Skeletal muscle satellite cell (primary cell): Measurements from ENCODE around the gene MTMR6.

Experiments
- H3K27me3 ChIP-seq: 2 replicates; pipeline ENCODE4 v1.7.0; 2013; ENCODE audit warnings: low read length; ENCODE audit not compliant: control insufficient read depth, insufficient read depth
- H3K36me3 ChIP-seq: 2 replicates; pipeline ENCODE4 v1.7.0; 2013; ENCODE audit warnings: mild to moderate bottlenecking, control low read depth, low read length; ENCODE audit not compliant: insufficient read depth
- H3K4me1 ChIP-seq: 2 replicates; pipeline ENCODE4 v1.7.0; 2013; ENCODE audit warnings: low read length; ENCODE audit not compliant: control insufficient read depth, insufficient read depth
- H3K4me2 ChIP-seq: 2 replicates; pipeline ENCODE4 v1.7.0; 2013; ENCODE audit warnings: mild to moderate bottlenecking, low read length
- H3K4me3 ChIP-seq: 2 replicates; pipeline ENCODE4 v1.7.0; 2013; ENCODE audit warnings: low read length
- H3K9ac ChIP-seq: 2 replicates; pipeline ENCODE4 v1.7.0; 2013; ENCODE audit warnings: mild to moderate bottlenecking, low read depth, low read length, moderate library complexity
- H3K9me3 ChIP-seq: replicated peaks from 2 replicates; pipeline ENCODE4 v1.7.0; 2013; ENCODE audit warnings: mild to moderate bottlenecking, control low read depth, low read length

The MTMR6 gene

GRCh38 chr13:25300861-25301346, 13.6 kb upstream of the MTMR6 start:
- Histone ChIP-seq H3K4me3 (peak overlapping the region; percentile 81), H3K9ac (peak overlapping the region; percentile 90), H3K27me3 (peaks cover 12% of the 10 kb centered on the region), H3K9me3 (no peaks in the 10 kb centered on the region), H3K4me1 (peaks cover 14% of the 10 kb centered on the region), H3K4me2 (peak overlapping the region; percentile 75), H3K36me3 (peaks cover 18% of the 10 kb centered on the region)

DNA sequence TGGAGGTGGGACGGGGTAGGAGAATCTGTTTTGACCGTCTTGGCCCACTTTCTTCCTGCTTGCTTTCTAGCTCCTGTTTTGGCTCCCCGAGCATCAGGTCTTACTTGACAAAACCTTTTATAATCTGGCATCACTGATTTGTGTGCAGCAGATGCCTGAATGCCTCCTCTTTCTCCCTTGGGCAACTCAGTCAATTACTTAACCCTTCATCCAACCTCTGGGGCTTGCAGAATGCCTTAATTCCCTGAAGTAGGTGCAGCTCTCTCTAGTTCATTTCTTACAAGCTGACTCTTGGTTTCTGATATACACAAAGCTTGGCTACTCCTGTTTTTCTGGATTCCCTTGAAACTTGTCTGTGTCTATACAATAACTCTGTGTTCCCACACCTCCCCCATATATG, 8.4 kb upstream of the MTMR6 start:
- H3K4me2 ChIP-seq = no peak overlapping the region
- H3K4me1 ChIP-seq = peaks cover 2% of the 10 kb centered on the region
- H3K36me3 ChIP-seq = no peaks in the 10 kb centered on the region
- peaks cover 26% of the 10 kb centered on the region for H3K27me3 ChIP-seq
- no peaks in the 10 kb centered on the region for H3K9me3 ChIP-seq
- no peak overlapping the region for H3K9ac ChIP-seq
- no peak overlapping the region for H3K4me3 ChIP-seq

GRCh38 chr13:25295228-25295627, 7.9 kb upstream of the MTMR6 start:
- Histone ChIP-seq H3K9ac (no peak overlapping the region), H3K4me3 (no peak overlapping the region), H3K9me3 (no peaks in the 10 kb centered on the region), H3K36me3 (no peaks in the 10 kb centered on the region), H3K27me3 (peaks cover 26% of the 10 kb centered on the region), H3K4me1 (no peaks in the 10 kb centered on the region), H3K4me2 (no peak overlapping the region)

DNA sequence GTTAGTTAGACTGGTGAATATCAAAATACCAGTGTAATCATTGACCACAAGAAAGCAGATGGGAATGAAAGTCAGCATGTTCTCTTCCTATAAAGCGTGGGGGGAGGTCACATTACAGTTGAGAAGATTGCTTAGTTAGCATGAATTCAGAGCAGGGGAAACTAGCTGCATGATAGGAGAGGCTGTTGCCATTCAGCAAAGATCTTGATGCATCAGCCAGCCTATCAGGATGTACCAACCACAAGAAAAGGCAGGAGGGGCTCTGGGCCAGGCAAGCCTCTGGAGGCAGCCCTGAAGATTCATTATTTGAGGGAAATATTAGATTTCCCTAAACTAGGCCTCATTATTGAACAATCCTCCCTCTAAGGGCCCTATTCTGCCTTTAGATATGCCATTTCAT, 5.0 kb upstream of the MTMR6 start:
- no peak overlapping the region for H3K9ac ChIP-seq
- no peaks in the 10 kb centered on the region for H3K36me3 ChIP-seq
- no peaks in the 10 kb centered on the region for H3K9me3 ChIP-seq
- no peak overlapping the region for H3K4me3 ChIP-seq
- H3K4me2 ChIP-seq = no peak overlapping the region
- peaks cover 3% of the 10 kb centered on the region for H3K4me1 ChIP-seq
- H3K27me3 ChIP-seq = peaks cover 26% of the 10 kb centered on the region

DNA sequence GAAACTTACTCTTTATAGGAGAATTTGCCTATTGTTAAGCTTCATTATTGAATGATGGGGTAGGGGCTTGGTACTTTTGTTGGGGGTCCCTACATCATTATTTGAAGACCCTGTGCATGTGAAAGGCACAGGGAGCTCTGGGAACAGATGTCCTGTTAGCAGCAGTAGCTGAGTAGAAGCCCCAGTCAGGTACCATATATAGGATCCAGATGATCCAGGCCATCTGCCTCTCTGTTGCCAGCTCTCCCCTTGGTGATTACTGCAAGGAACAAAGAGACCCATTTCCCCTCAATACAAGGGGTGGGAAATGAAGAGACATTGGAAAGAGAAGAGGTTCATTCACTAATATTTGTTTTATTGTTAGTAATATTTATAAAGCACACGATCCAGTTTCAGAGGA, 4.4 kb upstream of the MTMR6 start:
- H3K4me1 ChIP-seq = peaks cover 3% of the 10 kb centered on the region

GRCh38 chr13:25288966-25289365, 1.7 kb upstream of the MTMR6 start:
- Histone ChIP-seq H3K36me3 (no peaks in the 10 kb centered on the region), H3K27me3 (peaks cover 7% of the 10 kb centered on the region), H3K9ac (no peak overlapping the region), H3K9me3 (no peaks in the 10 kb centered on the region), H3K4me3 (no peak overlapping the region), H3K4me2 (no peak overlapping the region), H3K4me1 (peaks cover 16% of the 10 kb centered on the region)

More for the DNA sequence above, 4.4 kb upstream of the MTMR6 start:
- no peak overlapping the region for H3K4me2 ChIP-seq
- H3K27me3 ChIP-seq = peaks cover 21% of the 10 kb centered on the region
- H3K9me3 ChIP-seq = no peaks in the 10 kb centered on the region
- no peaks in the 10 kb centered on the region for H3K36me3 ChIP-seq
- H3K4me3 ChIP-seq = no peak overlapping the region
- no peak overlapping the region for H3K9ac ChIP-seq

- Histone ChIP-seq H3K4me1 (peaks cover 16% of the 10 kb centered on the region), H3K4me2 (peak overlapping the region; percentile 85), H3K9me3 (no peaks in the 10 kb centered on the region), H3K27me3 (peaks cover 3% of the 10 kb centered on the region), H3K36me3 (peaks cover 5% of the 10 kb centered on the region), H3K9ac (peak overlapping the region; percentile 94), H3K4me3 (peak overlapping the region; percentile 85)
These were observed 850 bp downstream of the MTMR6 start for GRCh38 chr13:25286308-25286968.

DNA sequence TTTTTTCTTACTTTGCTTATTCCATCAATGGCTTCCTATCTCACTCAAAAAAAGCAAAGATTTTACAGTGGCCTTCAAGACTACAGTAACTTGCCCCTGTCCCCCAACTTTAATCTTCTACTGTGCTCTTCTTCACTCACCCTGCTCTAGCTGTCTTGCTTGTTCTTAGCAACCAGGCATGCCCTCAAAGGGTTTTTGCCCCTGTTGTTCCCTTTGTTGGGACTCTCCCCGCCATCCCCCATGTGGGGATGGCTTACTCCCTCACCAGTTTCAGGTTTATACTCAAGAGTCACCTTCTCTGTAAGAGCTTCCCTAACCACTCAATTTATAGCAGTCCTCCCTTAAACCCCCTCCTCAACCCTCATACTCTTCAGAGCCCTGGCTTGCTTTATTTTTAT, 5.4 kb downstream of the MTMR6 start:
- Histone ChIP-seq H3K9me3 (no peaks in the 10 kb centered on the region), H3K36me3 (peaks cover 5% of the 10 kb centered on the region), H3K4me2 (no peak overlapping the region), H3K4me1 (peaks cover 15% of the 10 kb centered on the region), H3K27me3 (no peaks in the 10 kb centered on the region), H3K4me3 (no peak overlapping the region), H3K9ac (no peak overlapping the region)

GRCh38 chr13:25281193-25281934, 5.9 kb downstream of the MTMR6 start:
- Histone ChIP-seq H3K9me3 (no peaks in the 10 kb centered on the region), H3K36me3 (peaks cover 5% of the 10 kb centered on the region), H3K9ac (no peak overlapping the region), H3K27me3 (no peaks in the 10 kb centered on the region), H3K4me3 (no peak overlapping the region), H3K4me1 (peaks cover 20% of the 10 kb centered on the region), H3K4me2 (no peak overlapping the region)

DNA sequence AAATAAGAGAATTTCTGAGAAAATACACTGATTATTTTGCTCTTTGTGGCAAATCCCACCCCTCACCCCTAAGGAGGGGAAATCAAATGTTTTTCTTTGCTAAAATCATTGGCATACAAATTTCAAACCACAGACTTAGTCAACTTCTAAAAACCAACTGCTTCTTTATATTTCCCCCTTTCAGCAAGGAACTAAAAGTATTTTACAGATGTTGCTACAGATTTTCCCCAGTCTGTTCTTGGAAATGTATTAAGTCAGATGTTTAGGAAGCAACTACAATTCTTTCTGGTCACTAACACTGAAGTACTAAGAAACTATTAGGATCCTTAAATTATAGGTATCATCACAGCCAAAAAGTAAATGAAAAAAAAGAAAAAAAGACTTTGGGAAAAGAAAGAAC, 6.9 kb downstream of the MTMR6 start:
- Histone ChIP-seq H3K9me3 (no peaks in the 10 kb centered on the region), H3K9ac (no peak overlapping the region), H3K27me3 (no peaks in the 10 kb centered on the region), H3K4me2 (no peak overlapping the region), H3K4me3 (no peak overlapping the region), H3K4me1 (peaks cover 15% of the 10 kb centered on the region), H3K36me3 (peaks cover 5% of the 10 kb centered on the region)

GRCh38 chr13:25276748-25277147, 10.5 kb downstream of the MTMR6 start:
- H3K9me3 ChIP-seq = no peaks in the 10 kb centered on the region
- H3K27me3 ChIP-seq = no peaks in the 10 kb centered on the region
- H3K36me3 ChIP-seq = peaks cover 10% of the 10 kb centered on the region
- no peak overlapping the region for H3K4me2 ChIP-seq
- no peak overlapping the region for H3K9ac ChIP-seq
- H3K4me3 ChIP-seq = no peak overlapping the region
- H3K4me1 ChIP-seq = peaks cover 7% of the 10 kb centered on the region

DNA sequence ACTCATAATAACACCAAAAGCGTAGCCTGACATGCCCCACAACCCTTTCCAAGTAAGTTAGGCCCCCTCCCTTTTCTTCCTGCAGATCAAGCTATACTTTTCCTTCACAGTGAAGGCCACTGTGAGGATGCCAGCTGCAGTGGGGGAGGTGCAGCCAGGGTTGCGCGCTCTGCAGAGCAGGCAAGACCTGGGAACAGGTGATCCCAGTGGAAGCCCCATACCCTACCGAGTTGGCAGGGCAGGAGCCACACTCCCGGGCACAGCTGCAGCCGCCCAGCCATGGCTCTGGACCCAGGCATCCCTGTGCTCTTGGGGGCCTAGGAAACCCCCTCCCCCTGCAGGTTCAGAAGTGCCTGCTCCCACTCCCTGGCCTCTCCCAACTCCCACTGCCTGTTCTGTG, 18.7 kb downstream of the MTMR6 start:
- H3K27me3 ChIP-seq = no peaks in the 10 kb centered on the region
- no peaks in the 10 kb centered on the region for H3K9me3 ChIP-seq
- no peak overlapping the region for H3K4me3 ChIP-seq
- H3K4me2 ChIP-seq = no peak overlapping the region
- H3K4me1 ChIP-seq = no peaks in the 10 kb centered on the region
- H3K9ac ChIP-seq = no peak overlapping the region
- H3K36me3 ChIP-seq = peaks cover 42% of the 10 kb centered on the region
